B cell (primary cell): ENCODE measurements around the gene YIF1A. TPM values are rescaled to one million over a fixed set of nuclear protein-coding genes. Genes with fewer than 3 reads are reported as not detected.

Experiments
- ATAC-seq: fragments of 200-7000 bp; cut with Tn5 transposase; one replicate; pipeline ENCODE4 v1.10.0; 2021; ENCODE audit warnings: low read depth, mild to moderate bottlenecking, moderate number of reproducible peaks, moderate library complexity
- CTCF ChIA-PET: fragments of 350-600 bp; sonication (Branson Sonifier 250); formaldehyde crosslinking; loops from one replicate; lab custom pipeline; 2021; ENCODE audit warnings: antibody characterized with exemption, inconsistent platforms; lab: Charles Lee
- POLR2A ChIA-PET: fragments of 350-600 bp; sonication (Branson Sonifier 250); formaldehyde crosslinking; loops from one replicate; lab custom pipeline; 2021; ENCODE audit warnings: antibody characterized with exemption; lab: Charles Lee
- DNase-seq: peaks from one replicate; pipeline ENCODE4 v3.0.0; 2013
- H2AFZ ChIP-seq: 2 replicates; pipeline ENCODE4 v1.6.1; 2012; ENCODE audit warnings: mild to moderate bottlenecking, low read depth, low read length; ENCODE audit not compliant: insufficient read depth, poor library complexity, severe bottlenecking
- H3K27ac ChIP-seq, 2 donors: 1 replicate in 1 of 2; 2 replicates in 1 of 2; pipeline ENCODE4 v1.5.1; 2012 to 2013; ENCODE audit warnings: low read length in 2 of 2, mild to moderate bottlenecking in 2 of 2, moderate library complexity in 1 of 2
- H3K27me3 ChIP-seq, 4 experiments: fragments of 200-600 bp in 1 of 4; sonication (generic) in 1 of 4; replicated peaks in 1 of 4; 1 replicate in 2 of 4; 2 replicates in 2 of 4; pipeline versions ENCODE4 v1.6.1 to v1.7.0; 2013 to 2016; ENCODE audit warnings: low read length in 3 of 4, mild to moderate bottlenecking in 2 of 4, mixed read lengths in 1 of 4, moderate library complexity in 1 of 4; ENCODE audit not compliant: insufficient read depth in 4 of 4, control insufficient read depth in 3 of 4; ENCODE audit errors: control extremely low read depth in 1 of 4
- H3K36me3 ChIP-seq, 2 experiments: replicated peaks in 1 of 2; 1 replicate in 1 of 2; 2 replicates in 1 of 2; pipeline versions ENCODE4 v1.6.1 to v1.7.1; 2013; ENCODE audit warnings: low read length in 1 of 2; ENCODE audit not compliant: insufficient read depth in 2 of 2, control insufficient read depth in 1 of 2; ENCODE audit errors: control extremely low read depth in 1 of 2, extremely low read depth in 1 of 2
- H3K4me1 ChIP-seq, 2 donors: fragments of 200-600 bp in 1 of 2; sonication (generic) in 1 of 2; 1 replicate in 1 of 2; 2 replicates in 1 of 2; pipeline versions ENCODE4 v1.5.1 to v1.6.1; 2013 to 2017; ENCODE audit warnings: low read length in 2 of 2; ENCODE audit not compliant: control insufficient read depth in 2 of 2, insufficient read depth in 2 of 2
- H3K4me2 ChIP-seq: replicated peaks from 2 replicates; pipeline ENCODE3; 2012; ENCODE audit warnings: mild to moderate bottlenecking, low read depth, low read length; ENCODE audit not compliant: poor library complexity, severe bottlenecking
- H3K4me3 ChIP-seq, 5 experiments: fragments of 200-600 bp in 1 of 5; sonication (generic) in 1 of 5; 1 replicate in 3 of 5; 2 replicates in 2 of 5; pipeline versions ENCODE4 v1.5.1 to v1.7.0; 2011 to 2016; ENCODE audit warnings: low read length in 4 of 5, mild to moderate bottlenecking in 4 of 5, low read depth in 2 of 5, control low read depth in 1 of 5, moderate library complexity in 1 of 5; ENCODE audit not compliant: insufficient read depth in 1 of 5; ENCODE audit errors: control extremely low read depth in 1 of 5, extremely low read depth in 1 of 5
- H3K79me2 ChIP-seq: fragments of 200-600 bp; sonication (generic); one replicate; pipeline ENCODE4 v1.6.0; 2016; ENCODE audit warnings: low read length; ENCODE audit not compliant: control insufficient read depth, insufficient read depth
- H3K9ac ChIP-seq: fragments of 200-600 bp; sonication (generic); 2 replicates; pipeline ENCODE4 v1.6.1; 2017; ENCODE audit warnings: mild to moderate bottlenecking, low read length, moderate library complexity
- H3K9me3 ChIP-seq, 3 donors: one replicate each; pipeline versions ENCODE4 v1.6.1 to v1.7.1; 2013; ENCODE audit warnings: low read length in 2 of 3; ENCODE audit not compliant: control insufficient read depth in 2 of 3, insufficient read depth in 1 of 3; ENCODE audit errors: control extremely low read depth in 1 of 3
- H4K20me1 ChIP-seq: 2 replicates; pipeline ENCODE4 v1.6.0; 2012; ENCODE audit warnings: mild to moderate bottlenecking, low read length; ENCODE audit not compliant: insufficient read depth, control insufficient read depth, poor library complexity, severe bottlenecking
- H3K27ac Mint-ChIP-seq: one replicate; pipeline ENCODE4 v1.8.0; 2021; ENCODE audit warnings: mixed read lengths
- H3K27me3 Mint-ChIP-seq: one replicate; pipeline ENCODE4 v1.8.0; 2021; ENCODE audit warnings: mixed read lengths
- H3K4me1 Mint-ChIP-seq: one replicate; pipeline ENCODE4 v1.8.0; 2021; ENCODE audit warnings: mixed read lengths
- H3K4me3 Mint-ChIP-seq: one replicate; pipeline ENCODE4 v1.8.0; 2021; ENCODE audit warnings: mixed read lengths
- H3K9me3 Mint-ChIP-seq: one replicate; pipeline ENCODE4 v1.8.0; 2022; ENCODE audit warnings: mixed read lengths; ENCODE audit not compliant: insufficient read depth
- CTCF ChIP-seq: fragments of 200-600 bp; IDR thresholded peaks from one replicate; pipeline ENCODE4 v1.8.0; 2022; ENCODE audit warnings: antibody characterized with exemption, mild to moderate bottlenecking
- EZH2 ChIP-seq: IDR thresholded peaks from 2 replicates; pipeline ENCODE4 v1.6.1; 2012; ENCODE audit warnings: borderline replicate concordance, low read depth, mild to moderate bottlenecking, moderate library complexity, low read length; ENCODE audit not compliant: insufficient read depth, poor library complexity, severe bottlenecking
- WGBS: methylation state at CpG from one replicate; pipeline ENCODE4 v1.1.5; 2013; ENCODE audit warnings: missing lambda C conversion rate; ENCODE audit not compliant: insufficient coverage; 5-methylcytosine and 5-hydroxymethylcytosine counted together
- intact Hi-C: fragments of 100-400 bp; cut with micrococcal nuclease; formaldehyde crosslinking; loops from one replicate; pipeline ENCODE4 v1.10.0; 2022
- polyA plus RNA-seq: library from polyadenylated mRNA; depleted of rRNA; stranded (reverse); fragments of >200 nt; gene quantifications from 2 replicates; pipeline ENCODE4 v1.2.3, GENCODE V29; 2012
- total RNA-seq, 2 donors: library from RNA; stranded (reverse); fragments of 120-200 nt in 1 of 2; gene quantifications; 1 replicate in 1 of 2; 2 replicates in 1 of 2; pipeline versions ENCODE4 v1.2.3 to v1.2.4, GENCODE V29; 2013 to 2022

YIF1A gene
- total and polyA plus RNA-seq, 2 donors (not counting 1 experiment from before 2014, with no cell fraction given) = 43.9 to 95.0 TPM

GRCh38 chr11:66280428-66280827, 8.5 kb downstream of the YIF1A start:
- Mint-ChIP-seq H3K27me3 (peaks cover 3% of the 10 kb centered on the region), H3K9me3 (no peaks in the 10 kb centered on the region), H3K4me1 (peaks cover 37% of the 10 kb centered on the region), H3K27ac (no peak overlapping the region), H3K4me3 (no peak overlapping the region)
- ChIA-PET POLR2A (interaction anchor here (0.6 to 1.1 kb wide), 3 partner anchors 11 to 72 kb away, joined by 3 to 4 read pairs (median 4); no protein-coding TSS in a partner anchor), CTCF (interaction anchor here (1.0 to 4.1 kb wide), 4 partner anchors 8 to 58 kb away, joined by 3 to 33 read pairs (median 4); partner anchors contain the start of gene YIF1A)
- WGBS = 94% methylated on average over 10 of the region's 14 CpGs
- ATAC-seq (no peak), DNase-seq (no peak)
- no peak overlapping the region for H2AFZ ChIP-seq
- no peak overlapping the region for H3K4me3 ChIP-seq
- H3K9me3 ChIP-seq = no peaks in the 10 kb centered on the region
- peaks cover 29% of the 10 kb centered on the region for H4K20me1 ChIP-seq
- TF ChIP-seq EZH2 (no peak), CTCF (no peak)
- peaks cover 0 to 16% (median 3%) of the 10 kb centered on the region in 4 experiments for H3K27me3 ChIP-seq
- H3K4me1 ChIP-seq = peaks cover 27 to 33% of the 10 kb centered on the region in 2 donors
- H3K9ac ChIP-seq = no peak overlapping the region
- intact Hi-C loops = no loop called here
- no peak overlapping the region for H3K27ac ChIP-seq
- peaks cover 11% of the 10 kb centered on the region for H3K79me2 ChIP-seq
- no peak overlapping the region for H3K4me2 ChIP-seq
- H3K36me3 ChIP-seq = peaks cover 0 to 20% of the 10 kb centered on the region in 2 experiments

GRCh38 chr11:66279092-66279734, 9.7 kb downstream of the YIF1A start:
- Histone ChIP-seq H3K9me3 (no peaks in the 10 kb centered on the region), H3K79me2 (peaks cover 7% of the 10 kb centered on the region), H3K27ac (no peak overlapping the region), H3K36me3 (peaks cover 0 to 23% of the 10 kb centered on the region in 2 experiments), H3K27me3 (peaks cover 0 to 16% (median 3%) of the 10 kb centered on the region in 4 experiments), H2AFZ (no peak overlapping the region), H3K4me3 (no peak overlapping the region), H4K20me1 (peaks cover 24% of the 10 kb centered on the region), H3K4me2 (peak overlapping the region; percentile 95), H3K9ac (no peak overlapping the region), H3K4me1 (peaks cover 27 to 33% of the 10 kb centered on the region in 2 donors)
- ChIA-PET CTCF (interaction anchor here (4.1 kb wide), 1 partner anchor 7 kb away, joined by 33 read pairs; no protein-coding TSS in a partner anchor), POLR2A (no interaction called here)
- no peak for DNase-seq
- Mint-ChIP-seq H3K4me3 (peak overlapping the region; percentile 68), H3K9me3 (no peaks in the 10 kb centered on the region), H3K27ac (peak overlapping the region; percentile 50), H3K4me1 (peaks cover 37% of the 10 kb centered on the region), H3K27me3 (peaks cover 3% of the 10 kb centered on the region)
- no peak for ATAC-seq
- intact Hi-C loops = no loop called here
- TF ChIP-seq CTCF (no peak), EZH2 (no peak)
- 87% methylated on average over 15 of the region's 15 CpGs for WGBS
